Effector CD8-positive, alpha-beta T cell (primary cell): ENCODE data around the gene ALDH1L1.
"Not testable (repeated sequence)": the region's sequence is repeated elsewhere in the genome, so short reads cannot be mapped to it uniquely, and the experiment has no call there.

Source experiments
- DNase-seq: peaks from one replicate; lab custom pipeline; 2025; lab: John Stamatoyannopoulos, UW

Gene ALDH1L1

DNA sequence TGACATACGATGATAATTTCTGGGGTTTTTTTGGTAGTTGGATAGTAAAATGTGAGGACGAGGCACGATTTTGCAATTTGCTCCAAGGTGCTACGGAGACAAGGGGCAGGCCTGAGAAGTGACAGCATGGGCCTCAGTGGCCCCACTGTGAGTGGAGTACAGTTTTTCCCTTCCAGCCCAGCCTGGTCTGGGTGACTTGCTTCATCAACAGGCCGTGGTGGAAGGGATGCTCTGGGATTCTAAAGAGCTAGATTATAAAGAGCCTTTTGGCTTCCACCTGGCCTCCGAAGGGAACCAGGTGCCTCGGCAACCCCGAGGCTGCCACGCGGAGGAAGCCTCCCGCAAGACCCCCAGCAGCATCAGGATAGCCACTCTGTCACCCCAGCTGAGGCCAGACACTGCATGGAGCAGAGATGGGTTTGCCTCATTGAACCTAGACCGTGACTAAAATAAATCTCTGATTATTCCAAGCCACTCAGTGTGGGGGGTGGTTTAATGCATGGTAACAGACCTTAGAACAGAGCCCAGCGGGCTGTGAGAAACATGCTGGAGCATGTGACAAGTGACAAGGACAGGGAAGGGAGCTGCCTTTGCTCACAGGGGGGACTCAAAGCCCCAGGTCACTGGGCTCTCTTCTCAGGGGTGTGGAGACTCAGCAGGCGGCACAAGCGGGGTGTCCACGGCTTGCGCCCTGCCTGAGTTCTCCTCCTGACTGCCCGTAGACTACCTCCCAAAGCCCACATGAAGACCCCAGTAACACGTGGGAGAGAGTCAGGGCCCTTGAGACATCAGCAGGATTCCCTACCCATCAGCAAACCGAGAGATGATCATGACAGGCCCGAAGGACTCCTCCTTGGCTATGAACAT, 73.8 kb downstream of the ALDH1L1 start:
- DNase-seq: no peak

- DNase-seq: no peak
Observed at GRCh38 chr3:126105691-126106187, 74.6 kb downstream of the ALDH1L1 start.

DNA sequence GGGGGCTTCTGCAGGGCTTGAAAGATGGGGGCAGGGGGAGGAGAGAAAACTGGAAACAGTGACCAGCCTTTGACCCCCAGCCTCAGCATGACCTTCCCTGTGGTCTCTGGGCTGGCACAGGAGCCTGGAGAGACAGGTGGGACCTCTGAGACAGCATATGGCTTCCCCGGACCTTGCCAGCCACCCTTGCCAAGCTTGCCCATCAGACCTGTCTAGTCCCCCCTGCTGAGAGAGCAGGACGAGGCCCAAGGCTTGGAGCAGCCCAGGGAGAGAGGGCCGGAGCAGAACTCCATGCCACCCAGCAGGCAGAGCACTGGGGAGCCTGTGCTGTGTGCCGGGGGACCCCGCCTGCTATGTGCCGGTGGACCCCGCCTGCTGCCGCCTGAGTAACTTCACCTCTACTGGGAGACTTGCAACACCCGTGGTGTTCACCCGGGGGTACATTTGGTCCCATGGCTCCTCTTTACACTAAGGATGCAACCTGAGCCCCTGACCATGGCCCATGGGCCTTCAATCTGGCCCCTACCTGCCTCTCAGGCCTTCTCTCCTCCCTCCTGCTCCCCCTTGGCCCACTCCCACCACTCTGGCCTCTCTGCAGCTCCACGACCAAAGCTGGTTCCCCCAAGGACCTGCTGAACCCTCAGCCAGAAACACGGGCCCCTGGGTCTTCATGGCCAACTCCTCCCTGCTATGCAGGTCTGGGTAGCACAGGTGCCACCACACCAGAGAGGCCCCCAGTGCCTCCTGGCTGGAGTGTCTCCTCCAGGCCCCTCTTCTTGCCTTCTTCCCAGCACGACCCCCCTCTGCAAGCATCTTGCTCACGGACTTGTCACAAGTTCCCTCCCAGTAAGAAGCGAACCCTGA, 75.4 kb downstream of the ALDH1L1 start:
- no peak for DNase-seq

GRCh38 chr3:126104028-126104635, 76.3 kb downstream of the ALDH1L1 start:
- DNase-seq: no peak

- no peak for DNase-seq
Observed at GRCh38 chr3:126103121-126104027, 77.0 kb downstream of the ALDH1L1 start.

GRCh38 chr3:126102530-126102951, 77.8 kb downstream of the ALDH1L1 start:
- no peak for DNase-seq

DNA sequence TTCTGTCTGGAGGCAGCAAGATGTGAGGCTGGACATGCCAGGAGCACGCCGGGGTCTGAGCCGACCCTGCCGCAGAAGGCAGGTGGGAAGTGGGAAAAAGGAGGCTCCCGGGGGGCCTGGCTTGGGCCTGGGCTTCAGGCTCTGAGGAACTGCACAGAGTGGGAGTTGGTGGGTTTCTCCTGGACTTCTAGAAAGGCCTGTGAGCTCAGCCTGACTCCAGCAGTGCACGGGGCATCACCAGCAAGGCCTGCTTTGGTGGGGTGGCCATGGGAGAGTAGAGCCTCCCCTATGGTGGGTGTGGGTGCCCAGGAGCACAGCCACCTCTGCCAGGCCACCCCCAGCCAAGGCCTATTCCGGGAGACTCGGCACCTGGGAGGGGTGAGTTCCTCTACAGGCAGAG, 78.4 kb downstream of the ALDH1L1 start:
- no peak for DNase-seq

GRCh38 chr3:126101521-126101982, 78.8 kb downstream of the ALDH1L1 start:
- no peak for DNase-seq

GRCh38 chr3:126100634-126101301, 79.6 kb downstream of the ALDH1L1 start:
- no peak for DNase-seq

GRCh38 chr3:126100269-126100633, 80.1 kb downstream of the ALDH1L1 start:
- no peak for DNase-seq

- DNase-seq: no peak
Observed at GRCh38 chr3:126098391-126098858, 82.0 kb downstream of the ALDH1L1 start.

- DNase-seq: no peak
Observed at GRCh38 chr3:126097801-126098200, 82.6 kb downstream of the ALDH1L1 start.

DNA sequence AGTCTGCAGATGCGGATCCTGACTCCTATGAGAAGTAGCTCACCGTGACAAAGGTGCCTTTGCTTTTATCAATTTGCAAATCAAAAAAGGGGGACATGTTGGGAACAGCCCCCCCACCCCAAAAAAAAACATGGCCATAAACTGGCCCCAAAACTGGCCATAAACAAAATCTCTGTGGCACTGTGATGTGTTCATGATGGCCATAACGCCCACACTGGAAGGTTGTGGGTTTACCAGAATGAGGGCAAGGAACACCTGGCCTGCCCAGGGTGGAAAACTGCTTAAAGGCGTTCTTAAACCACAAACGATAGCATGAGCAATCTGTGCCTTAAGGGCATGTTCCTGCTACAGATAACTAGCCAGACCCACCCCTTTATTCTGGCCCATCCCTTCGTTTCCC, 84.1 kb downstream of the ALDH1L1 start:
- not testable (repeated sequence) for DNase-seq

- not testable (repeated sequence) for DNase-seq
Observed at GRCh38 chr3:126092128-126092527, 88.3 kb downstream of the ALDH1L1 start.

DNA sequence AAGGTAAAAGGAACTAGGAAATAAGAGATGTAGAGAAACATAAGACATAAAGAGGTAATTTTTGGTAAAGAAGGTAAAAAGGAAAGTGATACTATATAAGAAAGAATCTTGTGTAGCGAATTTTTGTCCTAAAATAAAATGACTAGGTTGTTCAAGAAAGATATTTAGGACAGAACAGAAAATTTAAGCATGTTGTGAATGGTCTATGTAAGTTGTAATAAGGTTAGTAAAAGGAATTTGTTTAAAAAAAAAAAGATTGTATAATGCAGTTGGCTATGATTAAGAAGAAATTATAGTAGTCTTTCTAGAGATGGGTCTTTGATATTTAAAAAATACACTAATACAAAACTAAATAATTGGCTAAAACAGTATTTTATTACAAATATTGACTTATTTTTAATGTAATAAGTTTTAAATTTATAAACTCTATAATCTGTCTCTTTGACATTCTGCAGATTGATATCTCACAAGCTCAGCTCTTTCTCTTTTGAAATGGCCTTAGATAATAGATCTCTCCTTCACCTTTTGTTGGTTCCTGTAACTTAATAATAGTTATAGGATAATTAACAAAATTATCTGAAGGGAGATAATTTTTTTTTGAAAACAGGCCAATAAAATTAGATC, 92.7 kb downstream of the ALDH1L1 start:
- no peak for DNase-seq

GRCh38 chr3:126085841-126086240, 94.5 kb downstream of the ALDH1L1 start:
- no peak for DNase-seq

DNA sequence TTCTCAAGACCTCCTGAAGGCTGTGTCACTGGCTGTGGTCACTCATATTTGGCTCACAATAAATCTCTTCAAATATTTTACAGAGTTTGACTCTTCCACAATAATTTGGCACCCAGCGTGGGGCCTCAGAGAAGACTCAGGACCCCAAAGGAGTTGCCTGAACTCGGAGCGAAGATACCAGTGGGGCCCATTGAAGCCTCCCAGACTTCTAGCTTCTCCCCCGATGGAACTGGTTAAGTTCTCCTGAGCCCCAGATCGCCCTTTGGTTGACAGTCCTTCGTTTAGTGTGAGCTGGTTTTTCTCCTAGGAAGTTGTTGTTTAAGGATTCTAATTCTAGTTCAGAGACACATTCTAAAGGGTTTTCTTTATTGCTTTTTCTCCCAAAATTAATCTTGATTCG, 95.1 kb downstream of the ALDH1L1 start:
- DNase-seq: no peak

- DNase-seq: no peak
Observed at GRCh38 chr3:126084768-126085180, 95.6 kb downstream of the ALDH1L1 start.

DNA sequence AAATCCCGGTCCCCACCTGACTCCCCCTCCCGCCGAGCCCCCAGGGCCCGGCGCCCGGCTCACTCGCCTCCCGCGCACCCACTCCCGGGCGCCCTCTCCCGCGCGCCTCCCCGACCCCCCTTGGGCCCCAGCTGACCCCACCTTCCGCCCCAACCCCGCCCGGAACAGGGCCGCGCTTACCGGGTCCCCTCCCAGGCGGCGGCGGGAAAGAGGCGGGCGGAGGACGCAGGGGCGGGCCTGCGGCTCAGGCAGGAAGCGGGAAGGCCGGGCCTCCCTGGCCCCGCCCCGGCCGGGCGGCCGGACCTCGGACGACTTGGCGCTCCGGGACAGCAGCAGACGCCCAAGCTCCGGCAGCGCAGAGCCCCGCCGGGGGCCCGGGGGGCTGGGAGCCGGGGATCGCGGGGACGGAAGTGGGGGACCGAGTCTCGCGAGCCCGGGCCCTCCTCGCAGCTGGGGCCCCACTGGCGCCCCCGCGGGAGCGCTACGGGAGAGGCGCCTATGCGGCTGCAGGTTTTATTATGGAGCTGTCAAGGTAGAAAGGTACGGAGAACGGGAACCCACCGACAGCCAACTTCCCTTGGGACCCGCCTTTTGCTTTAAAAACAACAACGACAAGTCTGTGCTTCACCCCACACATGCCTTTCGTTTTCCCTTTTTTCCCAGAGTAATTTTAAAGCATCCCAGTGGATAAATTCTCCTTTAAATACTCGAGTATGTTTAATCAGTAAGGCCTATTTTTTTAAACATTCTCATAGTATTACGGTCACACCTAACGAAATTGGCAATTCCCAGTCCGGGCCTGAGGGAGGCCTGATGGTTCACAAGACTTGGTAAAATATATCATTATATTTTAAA, 96.2 kb downstream of the ALDH1L1 start, which contains the start of gene SLC41A3:
TSS of gene SLC41A3 (minus strand) at position 212 of the 855 bp plus-strand sequence. CDS start 15,905 bp downstream, outside the sequence.
- peak; percentile 69 for DNase-seq
